Measurements from ENCODE around the gene MTHFD1. TPM values are rescaled to one million over a fixed set of nuclear protein-coding genes. Genes with fewer than 3 reads are reported as not detected.

Gene MTHFD1
- total RNA-seq, result 41.6 TPM

GRCh38 chr14:64387782-64388532, at the start of gene MTHFD1:
Gene MTHFD1, plus strand, starts transcription at chr14:64388353. Its CDS starts 75 bp downstream, at chr14:64388428.

DNA sequence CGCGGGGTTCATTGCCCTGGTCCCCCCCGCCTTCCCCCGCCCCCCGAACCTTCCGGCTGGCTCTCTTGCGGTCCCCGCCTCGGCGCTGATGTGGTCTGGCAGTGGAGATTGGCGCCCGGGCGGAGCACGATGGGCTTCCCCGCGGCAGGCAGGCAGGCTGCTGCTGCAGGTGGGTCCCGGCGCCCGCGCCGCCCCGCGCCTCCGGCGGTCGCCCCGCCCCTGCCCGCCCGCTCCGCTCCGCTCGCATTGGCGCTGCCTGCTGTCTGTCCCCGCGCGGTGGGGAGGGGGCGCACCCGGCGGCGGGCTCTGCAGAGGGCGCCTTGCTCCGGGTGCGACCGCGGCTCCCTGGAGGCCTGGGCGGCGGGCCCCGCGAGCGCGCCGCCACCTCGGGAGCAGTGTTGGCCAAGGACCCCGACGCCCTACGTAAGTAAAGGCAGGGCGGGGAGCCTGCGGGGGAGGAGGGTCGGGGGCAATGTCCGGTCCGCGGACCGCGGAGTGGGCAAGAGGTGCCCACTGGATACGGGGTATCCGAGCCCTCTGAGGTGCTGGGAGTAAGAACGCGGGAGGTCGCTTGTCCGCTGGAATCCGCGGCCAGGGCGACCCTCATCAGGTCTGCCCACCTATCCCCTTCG, 77.2 kb downstream of the MTHFD1 start, which contains the start of gene AKAP5:
AKAP5 (plus strand) TSS at position 309 of the 632 bp plus-strand sequence. CDS start 2,896 bp downstream, outside the sequence.

DNA sequence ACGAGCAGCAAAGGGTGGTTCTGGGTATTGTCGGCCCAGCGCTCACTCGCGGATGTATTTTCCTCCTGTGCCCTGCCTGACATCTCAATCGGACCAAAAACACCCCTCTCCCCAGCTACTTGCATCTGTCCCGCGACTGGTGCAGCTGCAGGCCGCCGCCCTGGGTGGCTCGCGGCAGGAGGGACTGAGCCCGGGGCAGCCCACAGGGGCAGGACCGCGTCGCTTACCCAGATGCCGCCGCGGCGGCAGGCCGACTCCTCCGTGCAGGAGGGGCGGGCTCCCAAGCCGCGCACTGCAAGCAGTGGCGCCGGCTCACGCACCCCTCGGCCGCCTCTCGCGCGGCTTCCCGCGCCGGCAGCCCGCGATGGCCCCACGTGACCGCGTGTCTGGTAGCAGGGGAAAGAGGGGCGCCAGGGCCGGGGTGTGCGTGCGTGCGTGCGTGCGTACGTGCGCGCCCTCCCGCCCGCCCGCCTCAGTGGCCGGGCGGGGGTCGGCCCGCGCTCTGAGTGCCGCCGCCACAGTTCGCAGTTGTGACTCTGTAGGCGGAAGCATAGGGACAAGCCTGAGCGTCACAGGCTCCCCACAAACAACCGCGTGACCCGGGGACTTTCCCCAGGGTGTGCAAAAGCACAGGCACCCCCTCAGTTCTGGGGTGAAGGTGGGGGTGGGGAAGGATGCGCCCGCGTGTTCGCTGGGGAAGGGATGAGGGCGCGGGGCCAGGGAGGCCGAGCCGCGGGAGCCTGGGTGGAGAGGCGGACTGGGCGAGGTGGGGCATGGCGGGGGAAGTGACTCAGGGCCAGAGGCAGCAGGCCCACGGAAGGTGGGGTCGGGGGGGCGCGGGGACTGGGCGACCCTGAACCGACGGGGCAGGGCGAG, 115.5 kb downstream of the MTHFD1 start, which contains the start of gene ZBTB25:
ZBTB25 (minus strand) TSS at position 405 of the 876 bp plus-strand sequence. CDS start 13,305 bp downstream, outside the sequence.

DNA sequence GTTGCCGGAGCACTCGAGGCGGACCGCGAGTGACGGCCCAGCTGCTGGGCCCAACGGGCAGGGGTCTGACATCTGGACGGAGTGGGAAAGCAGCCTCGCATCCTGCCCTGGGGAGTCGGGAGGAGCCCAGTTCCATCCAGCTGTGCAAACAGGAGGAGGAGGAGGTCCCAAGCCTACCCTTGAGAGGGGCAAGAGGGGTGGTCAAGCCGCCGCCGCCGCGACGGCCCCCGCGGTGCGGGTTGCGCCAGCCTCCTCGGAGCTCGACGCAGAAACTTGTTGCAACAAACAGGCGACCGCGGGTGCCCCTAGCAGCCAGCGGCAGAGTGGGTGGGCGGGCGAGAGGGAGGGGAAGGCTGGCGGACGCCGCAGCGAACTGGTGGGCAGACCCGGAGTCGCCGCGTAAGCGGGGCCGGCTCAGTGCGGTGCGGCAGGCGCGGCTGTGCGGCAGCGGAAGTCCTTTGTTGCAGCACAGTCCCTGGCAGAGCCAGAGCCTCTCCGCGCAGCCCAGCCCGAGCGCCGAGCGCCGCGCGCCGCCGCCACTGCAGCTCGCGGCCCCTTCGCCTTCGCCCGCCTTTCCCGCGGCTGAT, 116.2 kb downstream of the MTHFD1 start, which contains the start of gene ZBTB1:
ZBTB1 (plus strand) TSS at position 461 of the 587 bp plus-strand sequence. CDS start 16,735 bp downstream, outside the sequence.

Other genes with a start within 250 kb of the MTHFD1 start
- gene ESR2, start 94.0 kb upstream of the MTHFD1 start, total RNA-seq, result 0.88 TPM
- gene AKAP5, start 77.1 kb downstream of the MTHFD1 start, total RNA-seq, result 3.8 TPM
- gene ZBTB25, start 115.5 kb downstream of the MTHFD1 start, total RNA-seq, result 17.3 TPM
- 65.2 TPM for gene ZBTB1, start 116.4 kb downstream of the MTHFD1 start, total RNA-seq
- gene HSPA2, start 152.4 kb downstream of the MTHFD1 start, total RNA-seq, result 16.5 TPM
- 1.5 TPM for gene PPP1R36, start 161.6 kb downstream of the MTHFD1 start, total RNA-seq

All from camera-type eye (tissue), 1 donor.